ENCODE results near the gene AIFM2.

- TF ChIP-seq POLR2A (IDR thresholded peaks at IDR 0.05) = no peak
- TF ChIP-seq CTCF (IDR thresholded peaks at IDR 0.05) = no peak
Observed at GRCh38 chr10:70126700-70127395, 5.8 kb downstream of the AIFM2 start.
